GM21447 (cell line): ENCODE results near the gene HNRNPAB.
"Not testable (repeated sequence)": the region's sequence is repeated elsewhere in the genome, so short reads cannot be mapped to it uniquely, and the experiment has no call there.

Source experiments
- ATAC-seq: cut with Tn5 transposase; IDR thresholded peaks from one replicate; pipeline ENCODE4 v1.9.1; 2021; ENCODE audit not compliant: unreplicated experiment

HNRNPAB gene

GRCh38 chr5:178241231-178241663, 36.9 kb downstream of the HNRNPAB start:
- ATAC-seq: no peak

- no peak for ATAC-seq
These were observed 37.4 kb downstream of the HNRNPAB start for GRCh38 chr5:178241688-178242231.

- no peak for ATAC-seq
These were observed 38.1 kb downstream of the HNRNPAB start for GRCh38 chr5:178242416-178242815.

DNA sequence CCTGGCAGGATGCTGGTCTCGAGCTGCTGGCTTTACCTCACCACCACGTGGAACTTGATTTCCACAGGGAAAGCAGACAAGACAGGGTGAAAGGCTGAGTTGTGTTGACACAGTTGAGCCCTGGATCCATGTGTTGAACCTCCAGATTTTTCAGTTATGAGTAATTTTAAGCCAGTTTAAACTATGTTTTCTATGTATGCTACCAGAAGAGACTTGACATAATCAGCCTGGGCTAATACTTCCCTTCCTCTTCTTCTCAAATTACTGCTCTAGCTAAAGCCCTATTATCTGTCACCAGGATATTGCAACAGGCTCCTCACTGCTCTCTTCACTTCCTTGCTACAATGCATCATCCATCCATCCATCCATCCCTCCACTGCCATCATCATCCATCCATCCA, 40.2 kb downstream of the HNRNPAB start:
- no peak for ATAC-seq

GRCh38 chr5:178245389-178245788, 41.1 kb downstream of the HNRNPAB start:
- ATAC-seq: no peak

DNA sequence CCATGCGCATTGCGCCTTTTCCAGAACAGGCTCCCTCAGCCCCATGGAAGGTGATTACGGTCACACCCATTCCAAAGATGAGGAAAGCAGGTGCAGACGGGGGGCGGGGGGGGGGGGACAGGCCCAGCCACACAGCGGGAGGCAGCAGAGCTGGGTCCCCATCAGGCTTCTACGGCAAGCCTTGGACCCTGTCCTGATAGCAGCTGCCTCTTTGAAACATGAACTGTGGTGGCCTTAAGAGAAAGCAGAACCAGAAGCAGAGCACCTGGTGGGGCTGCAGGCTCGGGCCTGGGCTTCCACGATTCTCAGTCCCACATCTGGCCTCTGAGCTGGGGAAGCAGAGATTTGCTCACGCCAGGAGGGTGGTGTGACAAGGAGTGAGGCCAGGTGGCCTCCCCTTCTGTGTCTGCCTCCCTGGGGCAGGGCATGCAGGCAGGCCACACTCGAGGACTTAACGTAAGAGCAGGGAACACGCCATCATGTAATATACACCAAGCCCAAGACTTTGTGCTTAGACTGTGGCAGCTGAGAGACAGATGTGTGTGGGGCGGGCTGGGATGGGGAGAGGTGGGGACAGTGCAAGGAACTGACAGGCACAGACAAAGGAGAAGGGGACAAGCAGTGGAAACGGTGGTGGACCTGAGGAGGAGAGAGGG, 42.4 kb downstream of the HNRNPAB start:
- ATAC-seq: no peak

DNA sequence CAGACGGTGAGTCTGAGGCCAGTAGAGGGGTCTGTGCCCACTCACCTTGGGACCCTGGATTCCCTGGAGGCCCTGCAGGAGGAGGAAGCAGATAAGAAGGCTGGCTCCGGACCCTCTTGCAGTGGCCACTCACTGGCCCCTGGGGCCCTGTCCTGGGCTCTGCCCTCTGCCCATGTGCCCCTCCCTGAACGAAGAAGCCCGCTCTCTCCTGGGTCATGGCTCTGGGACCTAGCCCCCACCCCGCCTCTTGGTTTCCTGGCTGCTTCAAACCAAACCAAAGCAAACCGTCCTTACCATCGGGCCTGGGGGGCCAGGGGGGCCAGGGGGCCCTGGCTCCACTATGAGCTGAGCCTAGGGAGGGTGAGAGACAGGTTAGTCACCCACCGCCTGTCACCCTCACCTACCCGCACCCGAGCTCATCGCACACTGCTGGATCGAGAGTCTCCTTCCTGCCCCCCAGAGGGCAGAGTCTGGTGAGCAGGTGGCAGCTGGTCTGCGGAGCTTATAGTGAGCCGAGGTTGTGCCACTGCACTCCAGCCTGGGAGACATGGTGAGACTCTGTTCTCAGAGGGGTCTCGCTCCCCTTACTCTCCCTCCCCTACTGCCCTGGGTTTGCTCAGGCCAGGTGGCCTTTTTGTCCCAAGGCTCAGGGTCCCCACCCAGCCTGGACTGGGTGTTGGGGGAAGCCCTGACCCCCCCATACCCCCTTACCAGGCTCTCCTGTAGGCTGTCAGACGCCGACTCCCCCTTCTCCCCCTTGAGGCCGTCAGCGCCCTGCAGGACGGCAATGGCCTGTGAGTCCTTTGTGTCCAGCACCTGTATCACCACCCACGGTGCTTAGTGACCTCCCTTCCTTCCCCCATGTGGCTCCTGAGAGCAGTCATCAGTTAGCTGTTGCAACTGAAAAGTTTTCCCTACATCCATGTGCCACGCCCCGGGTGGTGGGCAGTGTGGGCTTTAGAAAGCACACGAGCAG, 43.4 kb downstream of the HNRNPAB start:
- ATAC-seq: no peak

DNA sequence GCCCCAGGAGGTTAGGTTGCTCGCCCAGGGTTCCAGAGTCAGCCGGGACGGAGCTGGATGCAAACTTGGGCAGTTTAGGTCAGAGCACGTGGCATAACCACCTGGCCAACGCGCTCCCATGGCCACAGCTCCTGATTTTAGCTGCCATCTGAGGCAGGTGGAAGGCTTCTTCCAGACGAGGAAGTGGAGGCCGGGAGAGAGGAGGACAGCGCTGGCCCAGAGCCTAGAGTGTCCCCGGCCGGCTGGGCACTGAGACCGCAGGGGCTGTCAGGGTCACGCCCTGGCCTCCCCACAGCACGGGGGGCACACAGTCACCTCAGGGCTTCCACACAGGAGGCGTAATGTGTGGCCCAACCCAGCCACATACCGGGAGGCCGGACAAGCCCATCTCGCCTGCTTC, 44.4 kb downstream of the HNRNPAB start:
- no peak for ATAC-seq

- ATAC-seq: no peak
These were observed 45.1 kb downstream of the HNRNPAB start for GRCh38 chr5:178249191-178249989.

- ATAC-seq: no peak
These were observed 45.9 kb downstream of the HNRNPAB start for GRCh38 chr5:178250263-178250662.

GRCh38 chr5:178252258-178252657, 47.9 kb downstream of the HNRNPAB start:
- ATAC-seq: no peak

- not testable (repeated sequence) for ATAC-seq
These were observed 49.3 kb downstream of the HNRNPAB start for GRCh38 chr5:178253632-178254031.

- ATAC-seq: no peak
These were observed 52.4 kb downstream of the HNRNPAB start for GRCh38 chr5:178256746-178257145.

DNA sequence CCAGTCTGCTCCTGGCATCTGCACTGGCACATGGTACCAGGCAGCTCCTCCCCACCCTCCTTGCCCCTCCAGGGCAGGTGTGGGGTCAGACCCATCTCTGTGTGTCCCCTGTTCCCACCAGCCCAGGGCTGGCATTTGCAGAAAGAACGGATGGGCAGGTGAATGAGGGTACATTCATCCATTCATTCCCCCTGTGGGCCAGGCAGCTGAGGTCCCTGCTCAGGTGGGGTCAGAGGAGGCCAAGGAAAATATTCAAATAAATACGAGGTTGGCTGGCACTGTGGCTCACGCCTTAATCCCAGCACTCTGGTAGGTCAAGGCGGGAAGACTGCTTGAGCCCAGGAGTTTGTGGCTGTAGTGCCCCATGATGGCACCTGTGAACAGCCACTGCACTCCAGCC, 53.3 kb downstream of the HNRNPAB start:
- ATAC-seq: no peak

GRCh38 chr5:178259623-178260536, 55.5 kb downstream of the HNRNPAB start:
- ATAC-seq: no peak
